ENCODE data around the gene SLC11A1.

DNA sequence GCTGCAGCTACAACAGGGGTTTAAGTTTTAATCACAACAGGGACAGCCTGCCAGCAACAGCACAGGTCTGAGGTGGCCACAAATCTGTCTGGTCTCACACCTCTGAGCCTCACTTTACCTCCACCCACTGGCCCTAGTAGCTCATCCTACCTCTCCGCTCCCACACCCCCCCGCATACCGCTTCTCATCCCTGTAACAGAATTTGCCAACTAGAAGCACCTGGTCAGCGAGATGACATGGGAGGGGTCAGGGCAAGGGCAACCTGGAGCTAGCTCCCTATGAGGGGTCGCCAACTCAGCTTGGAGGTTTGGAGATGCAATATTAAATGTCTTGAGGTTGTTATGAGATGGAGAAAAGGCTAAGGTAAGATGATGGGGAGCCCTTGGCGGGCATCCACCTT is 17.9 kb upstream of the SLC11A1 start:
- TF ChIP-seq POLR2AphosphoS5 (IDR thresholded peaks at IDR 0.05; ENCODE audit: low read depth), result no peak
- TF ChIP-seq, protein P1, sequence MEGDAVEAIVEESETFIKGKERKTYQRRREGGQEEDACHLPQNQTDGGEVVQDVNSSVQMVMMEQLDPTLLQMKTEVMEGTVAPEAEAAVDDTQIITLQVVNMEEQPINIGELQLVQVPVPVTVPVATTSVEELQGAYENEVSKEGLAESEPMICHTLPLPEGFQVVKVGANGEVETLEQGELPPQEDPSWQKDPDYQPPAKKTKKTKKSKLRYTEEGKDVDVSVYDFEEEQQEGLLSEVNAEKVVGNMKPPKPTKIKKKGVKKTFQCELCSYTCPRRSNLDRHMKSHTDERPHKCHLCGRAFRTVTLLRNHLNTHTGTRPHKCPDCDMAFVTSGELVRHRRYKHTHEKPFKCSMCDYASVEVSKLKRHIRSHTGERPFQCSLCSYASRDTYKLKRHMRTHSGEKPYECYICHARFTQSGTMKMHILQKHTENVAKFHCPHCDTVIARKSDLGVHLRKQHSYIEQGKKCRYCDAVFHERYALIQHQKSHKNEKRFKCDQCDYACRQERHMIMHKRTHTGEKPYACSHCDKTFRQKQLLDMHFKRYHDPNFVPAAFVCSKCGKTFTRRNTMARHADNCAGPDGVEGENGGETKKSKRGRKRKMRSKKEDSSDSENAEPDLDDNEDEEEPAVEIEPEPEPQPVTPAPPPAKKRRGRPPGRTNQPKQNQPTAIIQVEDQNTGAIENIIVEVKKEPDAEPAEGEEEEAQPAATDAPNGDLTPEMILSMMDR (conservative IDR thresholded peaks at IDR 0.05; ENCODE audit: low read depth in 2 of 2), result no peak
- no peak for TF ChIP-seq EZH2 (IDR thresholded peaks at IDR 0.05; ENCODE audit: low read depth, unreplicated experiment)
- no peak for TF ChIP-seq EZH2phosphoT487 (IDR thresholded peaks at IDR 0.05; ENCODE audit: unreplicated experiment)
- TF ChIP-seq, protein P2, sequence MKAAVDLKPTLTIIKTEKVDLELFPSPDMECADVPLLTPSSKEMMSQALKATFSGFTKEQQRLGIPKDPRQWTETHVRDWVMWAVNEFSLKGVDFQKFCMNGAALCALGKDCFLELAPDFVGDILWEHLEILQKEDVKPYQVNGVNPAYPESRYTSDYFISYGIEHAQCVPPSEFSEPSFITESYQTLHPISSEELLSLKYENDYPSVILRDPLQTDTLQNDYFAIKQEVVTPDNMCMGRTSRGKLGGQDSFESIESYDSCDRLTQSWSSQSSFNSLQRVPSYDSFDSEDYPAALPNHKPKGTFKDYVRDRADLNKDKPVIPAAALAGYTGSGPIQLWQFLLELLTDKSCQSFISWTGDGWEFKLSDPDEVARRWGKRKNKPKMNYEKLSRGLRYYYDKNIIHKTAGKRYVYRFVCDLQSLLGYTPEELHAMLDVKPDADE (IDR thresholded peaks at IDR 0.05), result no peak
- no peak for TF ChIP-seq JUNB (IDR thresholded peaks at IDR 0.05; ENCODE audit: unreplicated experiment)
- TF ChIP-seq, protein P3, sequence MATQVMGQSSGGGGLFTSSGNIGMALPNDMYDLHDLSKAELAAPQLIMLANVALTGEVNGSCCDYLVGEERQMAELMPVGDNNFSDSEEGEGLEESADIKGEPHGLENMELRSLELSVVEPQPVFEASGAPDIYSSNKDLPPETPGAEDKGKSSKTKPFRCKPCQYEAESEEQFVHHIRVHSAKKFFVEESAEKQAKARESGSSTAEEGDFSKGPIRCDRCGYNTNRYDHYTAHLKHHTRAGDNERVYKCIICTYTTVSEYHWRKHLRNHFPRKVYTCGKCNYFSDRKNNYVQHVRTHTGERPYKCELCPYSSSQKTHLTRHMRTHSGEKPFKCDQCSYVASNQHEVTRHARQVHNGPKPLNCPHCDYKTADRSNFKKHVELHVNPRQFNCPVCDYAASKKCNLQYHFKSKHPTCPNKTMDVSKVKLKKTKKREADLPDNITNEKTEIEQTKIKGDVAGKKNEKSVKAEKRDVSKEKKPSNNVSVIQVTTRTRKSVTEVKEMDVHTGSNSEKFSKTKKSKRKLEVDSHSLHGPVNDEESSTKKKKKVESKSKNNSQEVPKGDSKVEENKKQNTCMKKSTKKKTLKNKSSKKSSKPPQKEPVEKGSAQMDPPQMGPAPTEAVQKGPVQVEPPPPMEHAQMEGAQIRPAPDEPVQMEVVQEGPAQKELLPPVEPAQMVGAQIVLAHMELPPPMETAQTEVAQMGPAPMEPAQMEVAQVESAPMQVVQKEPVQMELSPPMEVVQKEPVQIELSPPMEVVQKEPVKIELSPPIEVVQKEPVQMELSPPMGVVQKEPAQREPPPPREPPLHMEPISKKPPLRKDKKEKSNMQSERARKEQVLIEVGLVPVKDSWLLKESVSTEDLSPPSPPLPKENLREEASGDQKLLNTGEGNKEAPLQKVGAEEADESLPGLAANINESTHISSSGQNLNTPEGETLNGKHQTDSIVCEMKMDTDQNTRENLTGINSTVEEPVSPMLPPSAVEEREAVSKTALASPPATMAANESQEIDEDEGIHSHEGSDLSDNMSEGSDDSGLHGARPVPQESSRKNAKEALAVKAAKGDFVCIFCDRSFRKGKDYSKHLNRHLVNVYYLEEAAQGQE (IDR thresholded peaks at IDR 0.05; ENCODE audit: unreplicated experiment), result no peak
- no peak for TF ChIP-seq CREB1 (CRISPR knock-in tag; IDR thresholded peaks at IDR 0.05; ENCODE audit: low read depth)

Data from GM23338 (cell line).